Measurements from ENCODE around the gene A1CF. TPM values are rescaled to one million over a fixed set of nuclear protein-coding genes. Genes with fewer than 3 reads are reported as not detected.
"Not testable (repeated sequence)": the region's sequence is repeated elsewhere in the genome, so short reads cannot be mapped to it uniquely, and the experiment has no call there.

A1CF gene
- total and polyA plus RNA-seq, 5 donors from 2014 or later: not detected

GRCh38 chr10:50787962-50788361, 97.5 kb downstream of the A1CF start:
- not testable (repeated sequence) for H3K4me3 ChIP-seq (ENCODE audit: low read depth, low read length); H3K27me3 ChIP-seq (ENCODE audit: control insufficient read depth, insufficient read depth, low read length); H3K36me3 Mint-ChIP-seq; ATAC-seq (ENCODE audit: low read depth in 2 of 2); H3K36me3 ChIP-seq (ENCODE audit: control insufficient read depth, insufficient read depth, low read length); H3K27ac ChIP-seq (ENCODE audit: insufficient read depth, low read length, poor library complexity, severe bottlenecking); H3K4me1 Mint-ChIP-seq; H3K9me3 ChIP-seq (ENCODE audit: control insufficient read depth in 2 of 2, low read length in 2 of 2); H3K4me1 ChIP-seq (ENCODE audit: control insufficient read depth, insufficient read depth, low read length, poor library complexity, severe bottlenecking); H3K27me3 Mint-ChIP-seq; H3K4me3 Mint-ChIP-seq; H3K27ac Mint-ChIP-seq
- H3K9me3 Mint-ChIP-seq: peaks cover 0 to 11% (median 4%) of the 10 kb centered on the region in 7 donors
- DNase-seq: peak in 1 of 3 donors; percentile 56

- H3K36me3 ChIP-seq (ENCODE audit: control insufficient read depth, insufficient read depth, low read length); H3K4me1 ChIP-seq (ENCODE audit: control insufficient read depth, insufficient read depth, low read length, poor library complexity, severe bottlenecking); H3K36me3 Mint-ChIP-seq; H3K4me1 Mint-ChIP-seq; H3K9me3 Mint-ChIP-seq; H3K27ac Mint-ChIP-seq; H3K4me3 ChIP-seq (ENCODE audit: low read depth, low read length); ATAC-seq (ENCODE audit: low read depth in 2 of 2); H3K4me3 Mint-ChIP-seq; DNase-seq; H3K27me3 ChIP-seq (ENCODE audit: control insufficient read depth, insufficient read depth, low read length); H3K27ac ChIP-seq (ENCODE audit: insufficient read depth, low read length, poor library complexity, severe bottlenecking); H3K27me3 Mint-ChIP-seq; H3K9me3 ChIP-seq (ENCODE audit: control insufficient read depth in 2 of 2, low read length in 2 of 2): not testable (repeated sequence)
Observed at GRCh38 chr10:50782017-50782416, 103.4 kb downstream of the A1CF start.

GRCh38 chr10:50780036-50780435, 105.4 kb downstream of the A1CF start:
- not testable (repeated sequence) for H3K4me3 Mint-ChIP-seq; H3K27ac Mint-ChIP-seq; DNase-seq; H3K4me3 ChIP-seq (ENCODE audit: low read depth, low read length); H3K36me3 ChIP-seq (ENCODE audit: control insufficient read depth, insufficient read depth, low read length); H3K9me3 ChIP-seq (ENCODE audit: control insufficient read depth in 2 of 2, low read length in 2 of 2); ATAC-seq (ENCODE audit: low read depth in 2 of 2); H3K27ac ChIP-seq (ENCODE audit: insufficient read depth, low read length, poor library complexity, severe bottlenecking); H3K36me3 Mint-ChIP-seq; H3K9me3 Mint-ChIP-seq; H3K27me3 Mint-ChIP-seq; H3K4me1 ChIP-seq (ENCODE audit: control insufficient read depth, insufficient read depth, low read length, poor library complexity, severe bottlenecking); H3K4me1 Mint-ChIP-seq; H3K27me3 ChIP-seq (ENCODE audit: control insufficient read depth, insufficient read depth, low read length)

- not testable (repeated sequence) for H3K27ac ChIP-seq (ENCODE audit: insufficient read depth, low read length, poor library complexity, severe bottlenecking); H3K4me1 ChIP-seq (ENCODE audit: control insufficient read depth, insufficient read depth, low read length, poor library complexity, severe bottlenecking); H3K36me3 Mint-ChIP-seq; DNase-seq; H3K27me3 ChIP-seq (ENCODE audit: control insufficient read depth, insufficient read depth, low read length); ATAC-seq (ENCODE audit: low read depth in 2 of 2); H3K27me3 Mint-ChIP-seq; H3K4me3 Mint-ChIP-seq; H3K9me3 Mint-ChIP-seq; H3K9me3 ChIP-seq (ENCODE audit: control insufficient read depth in 2 of 2, low read length in 2 of 2); H3K27ac Mint-ChIP-seq; H3K36me3 ChIP-seq (ENCODE audit: control insufficient read depth, insufficient read depth, low read length); H3K4me3 ChIP-seq (ENCODE audit: low read depth, low read length); H3K4me1 Mint-ChIP-seq
Observed at GRCh38 chr10:50774868-50775267, 110.6 kb downstream of the A1CF start.

- H3K4me3 ChIP-seq (ENCODE audit: low read depth, low read length); H3K27me3 Mint-ChIP-seq; ATAC-seq (ENCODE audit: low read depth in 2 of 2); H3K4me3 Mint-ChIP-seq; DNase-seq; H3K9me3 Mint-ChIP-seq; H3K27me3 ChIP-seq (ENCODE audit: control insufficient read depth, insufficient read depth, low read length); H3K27ac Mint-ChIP-seq; H3K36me3 Mint-ChIP-seq; H3K4me1 ChIP-seq (ENCODE audit: control insufficient read depth, insufficient read depth, low read length, poor library complexity, severe bottlenecking); H3K27ac ChIP-seq (ENCODE audit: insufficient read depth, low read length, poor library complexity, severe bottlenecking); H3K36me3 ChIP-seq (ENCODE audit: control insufficient read depth, insufficient read depth, low read length); H3K9me3 ChIP-seq (ENCODE audit: control insufficient read depth in 2 of 2, low read length in 2 of 2); H3K4me1 Mint-ChIP-seq: not testable (repeated sequence)
Observed at GRCh38 chr10:50772042-50772441, 113.4 kb downstream of the A1CF start.

GRCh38 chr10:50766774-50767513, 118.5 kb downstream of the A1CF start:
- H3K9me3 Mint-ChIP-seq: peaks cover 0 to 13% (median 2%) of the 10 kb centered on the region in 7 donors
- H3K4me3 Mint-ChIP-seq; H3K4me3 ChIP-seq (ENCODE audit: low read depth, low read length); ATAC-seq (ENCODE audit: low read depth in 2 of 2); H3K27me3 Mint-ChIP-seq; H3K9me3 ChIP-seq (ENCODE audit: control insufficient read depth in 2 of 2, low read length in 2 of 2); H3K4me1 Mint-ChIP-seq; H3K27me3 ChIP-seq (ENCODE audit: control insufficient read depth, insufficient read depth, low read length); H3K27ac ChIP-seq (ENCODE audit: insufficient read depth, low read length, poor library complexity, severe bottlenecking); H3K36me3 ChIP-seq (ENCODE audit: control insufficient read depth, insufficient read depth, low read length); H3K4me1 ChIP-seq (ENCODE audit: control insufficient read depth, insufficient read depth, low read length, poor library complexity, severe bottlenecking); H3K36me3 Mint-ChIP-seq; DNase-seq: not testable (repeated sequence)
- peak overlapping the region in 1 of 3 donors; percentile 60 for H3K27ac Mint-ChIP-seq

Other genes starting within 250 kb of the A1CF start
- gene ASAH2B, start 145.7 kb downstream of the A1CF start, total RNA-seq: 1.2 TPM
- gene ASAH2B, start 145.7 kb downstream of the A1CF start, polyA plus RNA-seq: 1 to 10 TPM; 2.2 to 6.0 (median 2.3) TPM
- gene PRKG1, start 188.9 kb upstream of the A1CF start, total RNA-seq: 0.30 TPM
- gene PRKG1, start 188.9 kb upstream of the A1CF start, polyA plus RNA-seq: not detected

All from CD4-positive, CD25-positive, alpha-beta regulatory T cell (primary cell).